Neural cell (in vitro differentiated cells): Measurements from ENCODE around the gene ST3GAL3.

Experiments
- EZH2 ChIP-seq: fragments of 200-600, 300-800 bp; shearing (Covaris generic), sonication (generic); IDR thresholded peaks from 2 replicates; pipeline ENCODE4 v1.6.1; 2014; ENCODE audit warnings: antibody characterized with exemption, low read length, borderline replicate concordance, mild to moderate bottlenecking; ENCODE audit not compliant: insufficient read depth, poor library complexity, severe bottlenecking
- MXI1 ChIP-seq: fragments of 450-650 bp; conservative IDR thresholded peaks from 2 replicates; pipeline ENCODE4 v1.6.1; 2014; ENCODE audit warnings: antibody characterized with exemption, mild to moderate bottlenecking; ENCODE audit not compliant: poor library complexity, severe bottlenecking
- POLR2AphosphoS5 ChIP-seq: IDR thresholded peaks from 2 replicates; pipeline ENCODE4 v1.6.1; 2012
- RAD21 ChIP-seq: fragments of 450-650 bp; conservative IDR thresholded peaks from 2 replicates; pipeline ENCODE4 v1.6.1; 2014; ENCODE audit warnings: antibody characterized with exemption, mild to moderate bottlenecking, moderate library complexity
- TAF1 ChIP-seq: IDR thresholded peaks from 2 replicates; pipeline ENCODE4 v1.6.1; 2012; ENCODE audit warnings: low read depth
- TF ChIP-seq, protein P1 (sequence below): fragments of 450-650 bp; IDR thresholded peaks from 2 replicates; pipeline ENCODE4 v1.5.1; 2014; ENCODE audit warnings: antibody characterized with exemption, mild to moderate bottlenecking, moderate library complexity; ENCODE audit not compliant: poor library complexity, severe bottlenecking
- TF ChIP-seq, protein P2 (sequence below): IDR thresholded peaks from 2 replicates; pipeline ENCODE4 v1.6.1; 2012; ENCODE audit warnings: borderline replicate concordance

DNA sequence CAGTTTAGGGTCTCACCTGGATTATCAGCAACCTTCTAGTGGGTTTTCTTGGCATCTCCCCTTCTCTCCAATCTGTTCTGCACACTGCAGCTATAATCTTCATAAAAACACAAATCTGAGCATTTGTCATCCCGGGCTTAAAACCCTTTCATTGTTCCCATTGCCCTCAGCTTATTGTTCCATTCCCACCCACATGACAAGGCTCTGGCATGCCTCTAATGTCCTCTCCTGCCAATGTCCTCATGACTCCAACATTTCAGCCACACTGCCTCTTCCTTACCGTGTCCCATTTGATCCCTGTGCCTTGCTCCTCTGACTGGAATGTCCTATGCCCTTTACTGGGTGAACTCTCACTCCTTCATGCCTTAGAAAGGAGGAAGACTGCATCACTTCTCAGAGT, 255.0 kb downstream of the ST3GAL3 start:
- no peak for TF ChIP-seq POLR2AphosphoS5
- TF ChIP-seq, protein P1, sequence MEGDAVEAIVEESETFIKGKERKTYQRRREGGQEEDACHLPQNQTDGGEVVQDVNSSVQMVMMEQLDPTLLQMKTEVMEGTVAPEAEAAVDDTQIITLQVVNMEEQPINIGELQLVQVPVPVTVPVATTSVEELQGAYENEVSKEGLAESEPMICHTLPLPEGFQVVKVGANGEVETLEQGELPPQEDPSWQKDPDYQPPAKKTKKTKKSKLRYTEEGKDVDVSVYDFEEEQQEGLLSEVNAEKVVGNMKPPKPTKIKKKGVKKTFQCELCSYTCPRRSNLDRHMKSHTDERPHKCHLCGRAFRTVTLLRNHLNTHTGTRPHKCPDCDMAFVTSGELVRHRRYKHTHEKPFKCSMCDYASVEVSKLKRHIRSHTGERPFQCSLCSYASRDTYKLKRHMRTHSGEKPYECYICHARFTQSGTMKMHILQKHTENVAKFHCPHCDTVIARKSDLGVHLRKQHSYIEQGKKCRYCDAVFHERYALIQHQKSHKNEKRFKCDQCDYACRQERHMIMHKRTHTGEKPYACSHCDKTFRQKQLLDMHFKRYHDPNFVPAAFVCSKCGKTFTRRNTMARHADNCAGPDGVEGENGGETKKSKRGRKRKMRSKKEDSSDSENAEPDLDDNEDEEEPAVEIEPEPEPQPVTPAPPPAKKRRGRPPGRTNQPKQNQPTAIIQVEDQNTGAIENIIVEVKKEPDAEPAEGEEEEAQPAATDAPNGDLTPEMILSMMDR: no peak
- TF ChIP-seq EZH2: no peak
- TF ChIP-seq, protein P2, sequence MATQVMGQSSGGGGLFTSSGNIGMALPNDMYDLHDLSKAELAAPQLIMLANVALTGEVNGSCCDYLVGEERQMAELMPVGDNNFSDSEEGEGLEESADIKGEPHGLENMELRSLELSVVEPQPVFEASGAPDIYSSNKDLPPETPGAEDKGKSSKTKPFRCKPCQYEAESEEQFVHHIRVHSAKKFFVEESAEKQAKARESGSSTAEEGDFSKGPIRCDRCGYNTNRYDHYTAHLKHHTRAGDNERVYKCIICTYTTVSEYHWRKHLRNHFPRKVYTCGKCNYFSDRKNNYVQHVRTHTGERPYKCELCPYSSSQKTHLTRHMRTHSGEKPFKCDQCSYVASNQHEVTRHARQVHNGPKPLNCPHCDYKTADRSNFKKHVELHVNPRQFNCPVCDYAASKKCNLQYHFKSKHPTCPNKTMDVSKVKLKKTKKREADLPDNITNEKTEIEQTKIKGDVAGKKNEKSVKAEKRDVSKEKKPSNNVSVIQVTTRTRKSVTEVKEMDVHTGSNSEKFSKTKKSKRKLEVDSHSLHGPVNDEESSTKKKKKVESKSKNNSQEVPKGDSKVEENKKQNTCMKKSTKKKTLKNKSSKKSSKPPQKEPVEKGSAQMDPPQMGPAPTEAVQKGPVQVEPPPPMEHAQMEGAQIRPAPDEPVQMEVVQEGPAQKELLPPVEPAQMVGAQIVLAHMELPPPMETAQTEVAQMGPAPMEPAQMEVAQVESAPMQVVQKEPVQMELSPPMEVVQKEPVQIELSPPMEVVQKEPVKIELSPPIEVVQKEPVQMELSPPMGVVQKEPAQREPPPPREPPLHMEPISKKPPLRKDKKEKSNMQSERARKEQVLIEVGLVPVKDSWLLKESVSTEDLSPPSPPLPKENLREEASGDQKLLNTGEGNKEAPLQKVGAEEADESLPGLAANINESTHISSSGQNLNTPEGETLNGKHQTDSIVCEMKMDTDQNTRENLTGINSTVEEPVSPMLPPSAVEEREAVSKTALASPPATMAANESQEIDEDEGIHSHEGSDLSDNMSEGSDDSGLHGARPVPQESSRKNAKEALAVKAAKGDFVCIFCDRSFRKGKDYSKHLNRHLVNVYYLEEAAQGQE: no peak
- TF ChIP-seq MXI1: no peak
- TF ChIP-seq TAF1: no peak
- no peak for TF ChIP-seq RAD21
